ENCODE results near the gene CCNT1. TPM values are rescaled to one million over a fixed set of nuclear protein-coding genes. Genes with fewer than 3 reads are reported as not detected.

CCNT1 gene
- polyA plus RNA-seq, 3 donors = 2.3 to 8.3 (median 4.4) TPM

DNA sequence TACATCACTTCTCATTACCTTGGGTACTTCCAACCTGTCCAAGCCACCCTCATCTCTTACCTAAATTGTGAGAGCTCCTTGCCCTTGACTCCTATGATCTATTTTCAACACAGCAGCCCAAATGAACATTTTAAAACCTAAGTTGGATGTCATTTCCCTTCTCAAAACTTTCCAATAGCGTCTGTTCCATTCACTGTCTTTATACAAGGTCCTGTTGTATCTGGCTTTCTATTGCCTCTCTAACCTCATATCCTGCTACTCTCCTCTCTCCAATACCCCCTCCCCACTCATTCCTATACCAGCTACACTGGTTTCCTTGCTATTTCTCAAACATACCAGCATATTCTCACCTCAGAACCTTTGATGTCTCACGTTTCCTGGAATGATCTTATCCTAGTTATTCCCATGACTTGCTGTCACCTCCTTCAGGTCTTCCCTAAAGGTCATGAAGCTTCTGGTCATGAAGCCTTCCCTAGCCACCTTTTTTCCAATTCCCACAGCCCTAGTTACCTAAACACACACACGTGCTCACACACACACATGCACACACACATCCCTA is 30.4 kb downstream of the CCNT1 start:
- Histone ChIP-seq H3K9me3 (replicated peaks in 1 of 2; ENCODE audit: control insufficient read depth in 1 of 2, insufficient read depth in 1 of 2, low read length in 2 of 2) (no peaks in the 10 kb centered on the region), H3K4me2 (replicated peaks; ENCODE audit: extremely low read depth, low read length, poor library complexity, severe bottlenecking) (no peak overlapping the region), H3K4me1 (ENCODE audit: control insufficient read depth in 1 of 2, insufficient read depth in 2 of 2, low read length in 2 of 2) (peaks cover 4 to 6% of the 10 kb centered on the region in 2 donors), H3K36me3 (replicated peaks in 1 of 2; ENCODE audit: control insufficient read depth in 1 of 2, insufficient read depth in 2 of 2, low read length in 2 of 2) (peaks cover 16 to 34% of the 10 kb centered on the region in 2 donors), H3K27ac (ENCODE audit: low read depth in 1 of 2, low read length in 2 of 2) (no peak overlapping the region), H3K27me3 (ENCODE audit: control insufficient read depth in 2 of 2, insufficient read depth in 2 of 2, low read length in 2 of 2) (no peaks in the 10 kb centered on the region), H3K79me2 (ENCODE audit: insufficient read depth, low read length) (peaks cover 10% of the 10 kb centered on the region), H4K20me1 (ENCODE audit: insufficient read depth, low read length) (peaks cover 18% of the 10 kb centered on the region), H3K9ac (ENCODE audit: insufficient read depth, low read length, poor library complexity, severe bottlenecking) (no peak overlapping the region), H3K4me3 (replicated peaks in 1 of 3; ENCODE audit: low read depth in 2 of 3, low read length in 3 of 3) (no peak overlapping the region), H2AFZ (ENCODE audit: insufficient read depth, low read depth, low read length, poor library complexity, severe bottlenecking) (no peak overlapping the region)
- Mint-ChIP-seq H3K36me3 (peaks cover 33% of the 10 kb centered on the region in 2 donors), H3K4me1 (peaks cover 11% of the 10 kb centered on the region), H3K9me3 (no peaks in the 10 kb centered on the region), H3K27ac (no peak overlapping the region), H3K4me3 (no peak overlapping the region), H3K27me3 (ENCODE audit: low read depth in 3 of 3) (peaks cover 2 to 12% (median 3%) of the 10 kb centered on the region in 3 donors)
- intact Hi-C loops (cut with micrococcal nuclease) = no loop called here
- WGBS (ENCODE audit: insufficient coverage) = 65% methylated on average over 3 of the region's 3 CpGs
- TF ChIP-seq, protein P1, sequence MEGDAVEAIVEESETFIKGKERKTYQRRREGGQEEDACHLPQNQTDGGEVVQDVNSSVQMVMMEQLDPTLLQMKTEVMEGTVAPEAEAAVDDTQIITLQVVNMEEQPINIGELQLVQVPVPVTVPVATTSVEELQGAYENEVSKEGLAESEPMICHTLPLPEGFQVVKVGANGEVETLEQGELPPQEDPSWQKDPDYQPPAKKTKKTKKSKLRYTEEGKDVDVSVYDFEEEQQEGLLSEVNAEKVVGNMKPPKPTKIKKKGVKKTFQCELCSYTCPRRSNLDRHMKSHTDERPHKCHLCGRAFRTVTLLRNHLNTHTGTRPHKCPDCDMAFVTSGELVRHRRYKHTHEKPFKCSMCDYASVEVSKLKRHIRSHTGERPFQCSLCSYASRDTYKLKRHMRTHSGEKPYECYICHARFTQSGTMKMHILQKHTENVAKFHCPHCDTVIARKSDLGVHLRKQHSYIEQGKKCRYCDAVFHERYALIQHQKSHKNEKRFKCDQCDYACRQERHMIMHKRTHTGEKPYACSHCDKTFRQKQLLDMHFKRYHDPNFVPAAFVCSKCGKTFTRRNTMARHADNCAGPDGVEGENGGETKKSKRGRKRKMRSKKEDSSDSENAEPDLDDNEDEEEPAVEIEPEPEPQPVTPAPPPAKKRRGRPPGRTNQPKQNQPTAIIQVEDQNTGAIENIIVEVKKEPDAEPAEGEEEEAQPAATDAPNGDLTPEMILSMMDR (IDR thresholded peaks at IDR 0.05) = no peak
- no peak for DNase-seq

GRCh38 chr12:48683534-48683933 is 33.0 kb downstream of the CCNT1 start:
- peaks cover 27% of the 10 kb centered on the region for H4K20me1 ChIP-seq (ENCODE audit: insufficient read depth, low read length)
- WGBS (ENCODE audit: insufficient coverage) = no CpG with 5 or more reads among the region's 4 CpGs
- H3K9me3 ChIP-seq (replicated peaks in 1 of 2; ENCODE audit: control insufficient read depth in 1 of 2, insufficient read depth in 1 of 2, low read length in 2 of 2) = no peaks in the 10 kb centered on the region
- H3K4me2 ChIP-seq (replicated peaks; ENCODE audit: extremely low read depth, low read length, poor library complexity, severe bottlenecking) = no peak overlapping the region
- H3K27me3 ChIP-seq (ENCODE audit: control insufficient read depth in 2 of 2, insufficient read depth in 2 of 2, low read length in 2 of 2) = no peaks in the 10 kb centered on the region
- TF ChIP-seq, protein P1 (IDR thresholded peaks at IDR 0.05) = no peak
- H3K36me3 Mint-ChIP-seq = peaks cover 18 to 19% of the 10 kb centered on the region in 2 donors
- H3K4me1 ChIP-seq (ENCODE audit: control insufficient read depth in 1 of 2, insufficient read depth in 2 of 2, low read length in 2 of 2) = peaks cover 30 to 32% of the 10 kb centered on the region in 2 donors
- peaks cover 35% of the 10 kb centered on the region for H3K79me2 ChIP-seq (ENCODE audit: insufficient read depth, low read length)
- peaks cover 2 to 12% (median 3%) of the 10 kb centered on the region in 3 donors for H3K27me3 Mint-ChIP-seq (ENCODE audit: low read depth in 3 of 3)
- H2AFZ ChIP-seq (ENCODE audit: insufficient read depth, low read depth, low read length, poor library complexity, severe bottlenecking) = no peak overlapping the region
- H3K9ac ChIP-seq (ENCODE audit: insufficient read depth, low read length, poor library complexity, severe bottlenecking) = no peak overlapping the region
- no peak for DNase-seq
- no peak overlapping the region for H3K27ac ChIP-seq (ENCODE audit: low read depth in 1 of 2, low read length in 2 of 2)
- peaks cover 3 to 18% of the 10 kb centered on the region in 2 donors for H3K36me3 ChIP-seq (replicated peaks in 1 of 2; ENCODE audit: control insufficient read depth in 1 of 2, insufficient read depth in 2 of 2, low read length in 2 of 2)
- H3K27ac Mint-ChIP-seq = no peak overlapping the region
- intact Hi-C loops (cut with micrococcal nuclease) = loop anchor here in 1 of 2 donors (2.0 kb wide), 1 partner anchor 33 kb away; the partner anchor contains the start of gene CCNT1
- no peak overlapping the region for H3K4me3 Mint-ChIP-seq
- no peak overlapping the region for H3K4me3 ChIP-seq (replicated peaks in 1 of 3; ENCODE audit: low read depth in 2 of 3, low read length in 3 of 3)
- peaks cover 36% of the 10 kb centered on the region for H3K4me1 Mint-ChIP-seq
- H3K9me3 Mint-ChIP-seq = peaks cover 0 to 2% (median 0%) of the 10 kb centered on the region in 7 donors

All from CD14-positive monocyte (primary cell).